ENCODE measurements around the gene CCDC195. TPM values are rescaled to one million over a fixed set of nuclear protein-coding genes. Genes with fewer than 3 reads are reported as not detected.
"Not testable (repeated sequence)": the region's sequence is repeated elsewhere in the genome, so short reads cannot be mapped to it uniquely, and the experiment has no call there.

CCDC195 gene
- total RNA-seq, 4 donors from 2014 or later, result not detected

- WGBS, result 64% methylated on average over 1 of the region's 1 CpG
- H3K27me3 ChIP-seq, result no peaks in the 10 kb centered on the region
- TF ChIP-seq POLR2A (IDR thresholded peaks at IDR 0.05) (no peak), CTCF (IDR thresholded peaks at IDR 0.05) (no peak), EP300 (IDR thresholded peaks at IDR 0.05) (no peak), POLR2AphosphoS5 (IDR thresholded peaks at IDR 0.05) (no peak)
- DNase-seq (ENCODE audit: low spot score in 2 of 2), result no peak
- no peaks in the 10 kb centered on the region for H3K9me3 ChIP-seq
- no peaks in the 10 kb centered on the region for H3K4me1 ChIP-seq
- H3K27ac ChIP-seq, result no peak overlapping the region
- H3K36me3 ChIP-seq, result no peaks in the 10 kb centered on the region
- H3K4me3 ChIP-seq, result no peak overlapping the region
These were observed 44.4 kb downstream of the CCDC195 start for GRCh38 chr2:224671731-224672130.

- Histone ChIP-seq H3K4me1 (no peaks in the 10 kb centered on the region), H3K4me3 (no peak overlapping the region), H3K27me3 (no peaks in the 10 kb centered on the region), H3K36me3 (no peaks in the 10 kb centered on the region), H3K9me3 (no peaks in the 10 kb centered on the region), H3K27ac (no peak overlapping the region)
- TF ChIP-seq POLR2AphosphoS5 (IDR thresholded peaks at IDR 0.05) (no peak), CTCF (IDR thresholded peaks at IDR 0.05) (no peak), EP300 (IDR thresholded peaks at IDR 0.05) (no peak), POLR2A (IDR thresholded peaks at IDR 0.05) (no peak)
- no peak for DNase-seq (ENCODE audit: low spot score in 2 of 2)
- WGBS, result 94% methylated on average over 1 of the region's 1 CpG
These were observed 46.0 kb downstream of the CCDC195 start for GRCh38 chr2:224670203-224670602.

GRCh38 chr2:224669449-224669848 lies 46.7 kb downstream of the CCDC195 start:
- Histone ChIP-seq H3K4me1 (no peaks in the 10 kb centered on the region), H3K9me3 (no peaks in the 10 kb centered on the region), H3K4me3 (no peak overlapping the region), H3K27me3 (no peaks in the 10 kb centered on the region), H3K36me3 (no peaks in the 10 kb centered on the region), H3K27ac (no peak overlapping the region)
- no peak for DNase-seq (ENCODE audit: low spot score in 2 of 2)
- whole genome bisulfite sequencing, result 93% methylated on average over 1 of the region's 1 CpG
- no peak for TF ChIP-seq POLR2AphosphoS5 (IDR thresholded peaks at IDR 0.05)

- no peak overlapping the region for H3K4me3 ChIP-seq
- 81% methylated on average over 12 of the region's 12 CpGs for WGBS
- no peaks in the 10 kb centered on the region for H3K36me3 ChIP-seq
- H3K9me3 ChIP-seq, result no peaks in the 10 kb centered on the region
- TF ChIP-seq POLR2A (IDR thresholded peaks at IDR 0.05) (no peak), CTCF (IDR thresholded peaks at IDR 0.05) (no peak), POLR2AphosphoS5 (IDR thresholded peaks at IDR 0.05) (no peak), EP300 (IDR thresholded peaks at IDR 0.05) (no peak)
- no peak for DNase-seq (ENCODE audit: low spot score in 2 of 2)
- no peak overlapping the region for H3K27ac ChIP-seq
- no peaks in the 10 kb centered on the region for H3K27me3 ChIP-seq
- H3K4me1 ChIP-seq, result no peaks in the 10 kb centered on the region
These were observed 47.8 kb downstream of the CCDC195 start for GRCh38 chr2:224668123-224668909.

GRCh38 chr2:224666951-224667553 lies 49.1 kb downstream of the CCDC195 start:
- 72% methylated on average over 2 of the region's 2 CpGs for WGBS
- Histone ChIP-seq H3K9me3 (no peaks in the 10 kb centered on the region), H3K36me3 (no peaks in the 10 kb centered on the region), H3K4me1 (no peaks in the 10 kb centered on the region), H3K27ac (no peak overlapping the region), H3K27me3 (no peaks in the 10 kb centered on the region), H3K4me3 (no peak overlapping the region)
- DNase-seq (ENCODE audit: low spot score in 2 of 2), result no peak
- TF ChIP-seq EP300 (IDR thresholded peaks at IDR 0.05), result no peak
- no peak for TF ChIP-seq POLR2A (IDR thresholded peaks at IDR 0.05)
- TF ChIP-seq POLR2AphosphoS5 (IDR thresholded peaks at IDR 0.05), result no peak
- no peak for TF ChIP-seq CTCF (IDR thresholded peaks at IDR 0.05)

GRCh38 chr2:224663322-224663721 lies 52.8 kb downstream of the CCDC195 start:
- H3K27me3 ChIP-seq; H3K4me3 ChIP-seq; H3K27ac ChIP-seq; H3K4me1 ChIP-seq; H3K9me3 ChIP-seq; DNase-seq (ENCODE audit: low spot score in 2 of 2); H3K36me3 ChIP-seq: not testable (repeated sequence)
- WGBS, result 82% methylated on average over 2 of the region's 2 CpGs

- not testable (repeated sequence) for H3K27me3 ChIP-seq; H3K9me3 ChIP-seq; H3K27ac ChIP-seq; DNase-seq (ENCODE audit: low spot score in 2 of 2); H3K4me3 ChIP-seq; H3K36me3 ChIP-seq; H3K4me1 ChIP-seq
- 85% methylated on average over 5 of the region's 5 CpGs for WGBS
These were observed 54.5 kb downstream of the CCDC195 start for GRCh38 chr2:224661708-224662107.

Data from suprapubic skin (tissue), 4 donors.